ENCODE measurements around the gene PKDCC. TPM values are rescaled to one million over a fixed set of nuclear protein-coding genes. Genes with fewer than 3 reads are reported as not detected.
A peak's percentile ranks its signal among the peaks of the same experiment; 100 is the strongest.

Gene PKDCC
- total RNA-seq, 2 donors from 2014 or later, result 11.1 to 61.4 TPM

GRCh38 chr2:42012137-42012536 is 35.7 kb upstream of the PKDCC start:
- intact Hi-C loops (cut with DNase I), result no loop called here
- DNase-seq (ENCODE audit: low spot score), result no peak
- H3K9me3 ChIP-seq, result no peaks in the 10 kb centered on the region
- 93% methylated on average over 1 of the region's 1 CpG for WGBS
- H3K27me3 ChIP-seq (replicated peaks; ENCODE audit: insufficient read depth), result no peaks in the 10 kb centered on the region
- no peak for TF ChIP-seq POLR2AphosphoS5 (IDR thresholded peaks at IDR 0.05)
- no peak for TF ChIP-seq CTCF (IDR thresholded peaks at IDR 0.05)
- TF ChIP-seq POLR2A (IDR thresholded peaks at IDR 0.05), result no peak
- peaks cover 13% of the 10 kb centered on the region for H3K4me1 ChIP-seq (replicated peaks)
- no peak overlapping the region for H3K4me3 ChIP-seq
- no peaks in the 10 kb centered on the region for H3K36me3 ChIP-seq
- no peak overlapping the region for H3K27ac ChIP-seq

- H3K36me3 ChIP-seq, result no peaks in the 10 kb centered on the region
- TF ChIP-seq CTCF (IDR thresholded peaks at IDR 0.05) (no peak), POLR2AphosphoS5 (IDR thresholded peaks at IDR 0.05) (no peak), POLR2A (IDR thresholded peaks at IDR 0.05) (no peak)
- intact Hi-C loops (cut with DNase I), result no loop called here
Observed at GRCh38 chr2:42012651-42013050, 35.2 kb upstream of the PKDCC start.

GRCh38 chr2:42013409-42013808 is 34.4 kb upstream of the PKDCC start:
- H3K9me3 ChIP-seq, result no peaks in the 10 kb centered on the region
- H3K27ac ChIP-seq, result no peak overlapping the region
- H3K4me3 ChIP-seq, result no peak overlapping the region
- no peak for DNase-seq (ENCODE audit: low spot score)
- intact Hi-C loops (cut with DNase I), result no loop called here
- 92% methylated on average over 2 of the region's 2 CpGs for WGBS
- no peaks in the 10 kb centered on the region for H3K36me3 ChIP-seq
- peaks cover 10% of the 10 kb centered on the region for H3K4me1 ChIP-seq (replicated peaks)
- no peaks in the 10 kb centered on the region for H3K27me3 ChIP-seq (replicated peaks; ENCODE audit: insufficient read depth)
- no peak for TF ChIP-seq POLR2A (IDR thresholded peaks at IDR 0.05)

More at GRCh38 chr2:42012651-42013050, 35.2 kb upstream of the PKDCC start:
- no peak overlapping the region for H3K4me3 ChIP-seq
- no peak for DNase-seq (ENCODE audit: low spot score)
- H3K27ac ChIP-seq, result no peak overlapping the region
- H3K9me3 ChIP-seq, result no peaks in the 10 kb centered on the region
- H3K4me1 ChIP-seq (replicated peaks), result peaks cover 13% of the 10 kb centered on the region
- H3K27me3 ChIP-seq (replicated peaks; ENCODE audit: insufficient read depth), result no peaks in the 10 kb centered on the region

- no peaks in the 10 kb centered on the region for H3K4me1 ChIP-seq (replicated peaks)
- no peak overlapping the region for H3K4me3 ChIP-seq
- TF ChIP-seq POLR2AphosphoS5 (IDR thresholded peaks at IDR 0.05), result no peak
- TF ChIP-seq CTCF (IDR thresholded peaks at IDR 0.05), result no peak
- TF ChIP-seq POLR2A (IDR thresholded peaks at IDR 0.05), result no peak
- intact Hi-C loops (cut with DNase I), result no loop called here
- no peaks in the 10 kb centered on the region for H3K36me3 ChIP-seq
- 54% methylated on average over 4 of the region's 4 CpGs for WGBS
- H3K27ac ChIP-seq, result no peak overlapping the region
- H3K9me3 ChIP-seq, result no peaks in the 10 kb centered on the region
- no peaks in the 10 kb centered on the region for H3K27me3 ChIP-seq (replicated peaks; ENCODE audit: insufficient read depth)
- DNase-seq (ENCODE audit: low spot score), result no peak
Observed at GRCh38 chr2:42021464-42021863, 26.4 kb upstream of the PKDCC start.

GRCh38 chr2:42025151-42025582 is 22.7 kb upstream of the PKDCC start:
- Histone ChIP-seq H3K27ac (peak overlapping the region; percentile 42 to 51), H3K36me3 (no peaks in the 10 kb centered on the region), H3K4me1 (replicated peaks) (no peaks in the 10 kb centered on the region), H3K27me3 (replicated peaks; ENCODE audit: insufficient read depth) (no peaks in the 10 kb centered on the region), H3K4me3 (no peak overlapping the region), H3K9me3 (no peaks in the 10 kb centered on the region)
- 25% methylated on average over 3 of the region's 3 CpGs for WGBS
- intact Hi-C loops (cut with DNase I), result no loop called here
- no peak for DNase-seq (ENCODE audit: low spot score)
- TF ChIP-seq POLR2AphosphoS5 (IDR thresholded peaks at IDR 0.05), result peak; percentile 33
- TF ChIP-seq CTCF (IDR thresholded peaks at IDR 0.05), result no peak
- no peak for TF ChIP-seq POLR2A (IDR thresholded peaks at IDR 0.05)
